GM18517 (cell line): ENCODE results near the gene ASXL2.
"Not testable (repeated sequence)": the region's sequence is repeated elsewhere in the genome, so short reads cannot be mapped to it uniquely, and the experiment has no call there.

Experiments used
- ATAC-seq: cut with Tn5 transposase; IDR thresholded peaks from one replicate; pipeline ENCODE4 v1.9.1; 2021; ENCODE audit warnings: mild to moderate bottlenecking, moderate library complexity; ENCODE audit not compliant: unreplicated experiment

Gene ASXL2

GRCh38 chr2:25742501-25742900 is 135.8 kb downstream of the ASXL2 start:
- no peak for ATAC-seq

GRCh38 chr2:25740810-25741381 is 137.4 kb downstream of the ASXL2 start:
- no peak for ATAC-seq

- ATAC-seq = no peak
Observed at GRCh38 chr2:25738383-25739343, 139.6 kb downstream of the ASXL2 start.

- no peak for ATAC-seq
Observed at GRCh38 chr2:25736899-25737515, 141.3 kb downstream of the ASXL2 start.

GRCh38 chr2:25735835-25736234 is 142.5 kb downstream of the ASXL2 start:
- ATAC-seq = no peak

- no peak for ATAC-seq
Observed at GRCh38 chr2:25728559-25728958, 149.7 kb downstream of the ASXL2 start.

- ATAC-seq = no peak
Observed at GRCh38 chr2:25726522-25726921, 151.8 kb downstream of the ASXL2 start.

GRCh38 chr2:25725877-25726276 is 152.4 kb downstream of the ASXL2 start:
- no peak for ATAC-seq

- ATAC-seq = no peak
Observed at GRCh38 chr2:25724756-25725155, 153.5 kb downstream of the ASXL2 start.

- no peak for ATAC-seq
Observed at GRCh38 chr2:25722224-25722623, 156.1 kb downstream of the ASXL2 start.

GRCh38 chr2:25720575-25720974 is 157.7 kb downstream of the ASXL2 start:
- ATAC-seq = no peak

GRCh38 chr2:25714740-25715139 is 163.5 kb downstream of the ASXL2 start:
- ATAC-seq = no peak

GRCh38 chr2:25712455-25712854 is 165.8 kb downstream of the ASXL2 start:
- no peak for ATAC-seq

- ATAC-seq = no peak
Observed at GRCh38 chr2:25711675-25712354, 166.5 kb downstream of the ASXL2 start.

- no peak for ATAC-seq
Observed at GRCh38 chr2:25710750-25711149, 167.5 kb downstream of the ASXL2 start.

- ATAC-seq = no peak
Observed at GRCh38 chr2:25709349-25709748, 168.9 kb downstream of the ASXL2 start.

GRCh38 chr2:25707927-25708590 is 170.2 kb downstream of the ASXL2 start:
- no peak for ATAC-seq

- not testable (repeated sequence) for ATAC-seq
Observed at GRCh38 chr2:25705575-25705974, 172.7 kb downstream of the ASXL2 start.

GRCh38 chr2:25701801-25702200 is 176.5 kb downstream of the ASXL2 start:
- no peak for ATAC-seq

- no peak for ATAC-seq
Observed at GRCh38 chr2:25700221-25700660, 178.0 kb downstream of the ASXL2 start.

GRCh38 chr2:25699216-25699615 is 179.1 kb downstream of the ASXL2 start:
- ATAC-seq = no peak
